Measurements from ENCODE around the gene TRIO.

- TF ChIP-seq, protein P1, sequence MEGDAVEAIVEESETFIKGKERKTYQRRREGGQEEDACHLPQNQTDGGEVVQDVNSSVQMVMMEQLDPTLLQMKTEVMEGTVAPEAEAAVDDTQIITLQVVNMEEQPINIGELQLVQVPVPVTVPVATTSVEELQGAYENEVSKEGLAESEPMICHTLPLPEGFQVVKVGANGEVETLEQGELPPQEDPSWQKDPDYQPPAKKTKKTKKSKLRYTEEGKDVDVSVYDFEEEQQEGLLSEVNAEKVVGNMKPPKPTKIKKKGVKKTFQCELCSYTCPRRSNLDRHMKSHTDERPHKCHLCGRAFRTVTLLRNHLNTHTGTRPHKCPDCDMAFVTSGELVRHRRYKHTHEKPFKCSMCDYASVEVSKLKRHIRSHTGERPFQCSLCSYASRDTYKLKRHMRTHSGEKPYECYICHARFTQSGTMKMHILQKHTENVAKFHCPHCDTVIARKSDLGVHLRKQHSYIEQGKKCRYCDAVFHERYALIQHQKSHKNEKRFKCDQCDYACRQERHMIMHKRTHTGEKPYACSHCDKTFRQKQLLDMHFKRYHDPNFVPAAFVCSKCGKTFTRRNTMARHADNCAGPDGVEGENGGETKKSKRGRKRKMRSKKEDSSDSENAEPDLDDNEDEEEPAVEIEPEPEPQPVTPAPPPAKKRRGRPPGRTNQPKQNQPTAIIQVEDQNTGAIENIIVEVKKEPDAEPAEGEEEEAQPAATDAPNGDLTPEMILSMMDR (IDR thresholded peaks at IDR 0.05), result no peak
- TF ChIP-seq ZNF396 (CRISPR knock-in tag; IDR thresholded peaks at IDR 0.05; ENCODE audit: borderline replicate concordance) (no peak), NFE2L1 (CRISPR knock-in tag; IDR thresholded peaks at IDR 0.05) (no peak), ZNF317 (CRISPR knock-in tag; IDR thresholded peaks at IDR 0.05; ENCODE audit: borderline replicate concordance, low read depth) (no peak), ATF6 (CRISPR knock-in tag; IDR thresholded peaks at IDR 0.05) (no peak), CBFB (CRISPR knock-in tag; IDR thresholded peaks at IDR 0.05; ENCODE audit: low read depth) (no peak), MYBL2 (CRISPR knock-in tag; IDR thresholded peaks at IDR 0.05) (no peak), ELF4 (CRISPR knock-in tag; IDR thresholded peaks at IDR 0.05; ENCODE audit: low read depth) (no peak)
- TF ChIP-seq, protein P2, sequence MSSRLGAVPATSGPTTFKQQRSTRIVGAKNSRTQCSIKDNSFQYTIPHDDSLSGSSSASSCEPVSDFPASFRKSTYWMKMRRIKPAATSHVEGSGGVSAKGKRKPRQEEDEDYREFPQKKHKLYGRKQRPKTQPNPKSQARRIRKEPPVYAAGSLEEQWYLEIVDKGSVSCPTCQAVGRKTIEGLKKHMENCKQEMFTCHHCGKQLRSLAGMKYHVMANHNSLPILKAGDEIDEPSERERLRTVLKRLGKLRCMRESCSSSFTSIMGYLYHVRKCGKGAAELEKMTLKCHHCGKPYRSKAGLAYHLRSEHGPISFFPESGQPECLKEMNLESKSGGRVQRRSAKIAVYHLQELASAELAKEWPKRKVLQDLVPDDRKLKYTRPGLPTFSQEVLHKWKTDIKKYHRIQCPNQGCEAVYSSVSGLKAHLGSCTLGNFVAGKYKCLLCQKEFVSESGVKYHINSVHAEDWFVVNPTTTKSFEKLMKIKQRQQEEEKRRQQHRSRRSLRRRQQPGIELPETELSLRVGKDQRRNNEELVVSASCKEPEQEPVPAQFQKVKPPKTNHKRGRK (CRISPR knock-in tag; IDR thresholded peaks at IDR 0.05; ENCODE audit: borderline replicate concordance), result no peak
Observed at GRCh38 chr5:14308384-14309154, 165.4 kb downstream of the TRIO start.
